Testis (tissue), 2 donors: ENCODE results near the gene UBE2E2.

Experiments
- POLR2A ChIP-seq: fragments of 450-650 bp; IDR thresholded peaks from one replicate; pipeline ENCODE4 v1.6.1; 2017; ENCODE audit warnings: antibody characterized with exemption, mild to moderate bottlenecking, moderate library complexity
- TF ChIP-seq, protein P1 (sequence below), 3 experiments: fragments of 450-650 bp in 2 of 3; fragments of 200-600 bp in 1 of 3; sonication (generic) in 1 of 3; IDR thresholded peaks; one replicate each; pipeline ENCODE4 v1.5.1; 2016 to 2019; ENCODE audit warnings: antibody characterized with exemption in 3 of 3, mild to moderate bottlenecking in 2 of 3, moderate library complexity in 1 of 3

DNA sequence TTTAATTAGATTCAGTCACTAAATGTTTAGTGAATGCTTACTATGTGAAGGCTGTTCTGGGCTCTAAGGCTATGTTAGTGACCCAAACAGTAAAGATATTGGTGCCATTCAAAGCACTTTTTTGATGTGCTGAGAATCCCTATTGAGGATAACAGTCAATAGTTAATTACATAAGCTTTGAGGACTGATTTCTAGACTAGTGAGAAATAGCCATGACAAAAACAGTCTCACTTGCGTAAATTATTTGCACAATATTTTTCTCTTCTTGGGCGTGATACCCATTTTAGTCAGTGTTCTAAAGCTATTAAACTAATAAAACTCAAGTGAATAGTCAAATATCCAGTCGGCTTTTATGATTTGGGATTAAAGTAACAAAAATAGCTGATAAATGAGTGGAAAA is 74.6 kb downstream of the UBE2E2 start:
- TF ChIP-seq POLR2A = no peak
- TF ChIP-seq, protein P1, sequence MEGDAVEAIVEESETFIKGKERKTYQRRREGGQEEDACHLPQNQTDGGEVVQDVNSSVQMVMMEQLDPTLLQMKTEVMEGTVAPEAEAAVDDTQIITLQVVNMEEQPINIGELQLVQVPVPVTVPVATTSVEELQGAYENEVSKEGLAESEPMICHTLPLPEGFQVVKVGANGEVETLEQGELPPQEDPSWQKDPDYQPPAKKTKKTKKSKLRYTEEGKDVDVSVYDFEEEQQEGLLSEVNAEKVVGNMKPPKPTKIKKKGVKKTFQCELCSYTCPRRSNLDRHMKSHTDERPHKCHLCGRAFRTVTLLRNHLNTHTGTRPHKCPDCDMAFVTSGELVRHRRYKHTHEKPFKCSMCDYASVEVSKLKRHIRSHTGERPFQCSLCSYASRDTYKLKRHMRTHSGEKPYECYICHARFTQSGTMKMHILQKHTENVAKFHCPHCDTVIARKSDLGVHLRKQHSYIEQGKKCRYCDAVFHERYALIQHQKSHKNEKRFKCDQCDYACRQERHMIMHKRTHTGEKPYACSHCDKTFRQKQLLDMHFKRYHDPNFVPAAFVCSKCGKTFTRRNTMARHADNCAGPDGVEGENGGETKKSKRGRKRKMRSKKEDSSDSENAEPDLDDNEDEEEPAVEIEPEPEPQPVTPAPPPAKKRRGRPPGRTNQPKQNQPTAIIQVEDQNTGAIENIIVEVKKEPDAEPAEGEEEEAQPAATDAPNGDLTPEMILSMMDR (IDR thresholded peaks at IDR 0.05) = no peak
